CD4-positive, alpha-beta T cell treated with Interleukin-17A for 4 hours (primary cell): ENCODE measurements around the gene DMRTC1.
"Not testable (repeated sequence)": the region's sequence is repeated elsewhere in the genome, so short reads cannot be mapped to it uniquely, and the experiment has no call there.

Experiments
- DNase-seq: peaks from one replicate; pipeline ENCODE4 v3.0.0-alpha.2; 2020; ENCODE audit warnings: mixed read lengths

The DMRTC1 gene

GRCh38 chrX:72943819-72944169, at the start of gene DMRTC1:
Gene DMRTC1 (minus strand): TSS chrX:72943837. CDS start chrX:72875694, 68,143 bp downstream.
- not testable (repeated sequence) for DNase-seq

GRCh38 chrX:72980894-72981469, 37.3 kb upstream of the DMRTC1 start:
- DNase-seq, result not testable (repeated sequence)

GRCh38 chrX:72974885-72975284, 31.2 kb upstream of the DMRTC1 start:
- DNase-seq, result not testable (repeated sequence)

GRCh38 chrX:72971859-72972258, 28.2 kb upstream of the DMRTC1 start:
- DNase-seq, result not testable (repeated sequence)

- DNase-seq, result not testable (repeated sequence)
Measured at GRCh38 chrX:72959971-72960370, 16.3 kb upstream of the DMRTC1 start.

GRCh38 chrX:72943035-72943818, 410 bp downstream of the DMRTC1 start:
- DNase-seq, result not testable (repeated sequence)

- DNase-seq, result not testable (repeated sequence)
Measured at GRCh38 chrX:72942272-72942671, 1.4 kb downstream of the DMRTC1 start.

- not testable (repeated sequence) for DNase-seq
Measured at GRCh38 chrX:72937906-72938305, 5.7 kb downstream of the DMRTC1 start, which contains the start of gene FAM236A. Gene FAM236A (plus strand): TSS chrX:72938206. CDS start chrX:72938263, 57 bp downstream.

GRCh38 chrX:72936882-72937455, 6.7 kb downstream of the DMRTC1 start:
- not testable (repeated sequence) for DNase-seq

- DNase-seq, result not testable (repeated sequence)
Measured at GRCh38 chrX:72936455-72936854, 7.2 kb downstream of the DMRTC1 start.

GRCh38 chrX:72932283-72932682, 11.4 kb downstream of the DMRTC1 start:
- DNase-seq, result not testable (repeated sequence)

- DNase-seq, result not testable (repeated sequence)
Measured at GRCh38 chrX:72916096-72916495, 27.5 kb downstream of the DMRTC1 start.

GRCh38 chrX:72912315-72912714, 31.3 kb downstream of the DMRTC1 start, which contains the start of gene FAM236C:
Gene FAM236C (plus strand): TSS chrX:72912615. CDS start chrX:72912715, 100 bp downstream.
- not testable (repeated sequence) for DNase-seq

- DNase-seq, result not testable (repeated sequence)
Measured at GRCh38 chrX:72889740-72890139, 53.9 kb downstream of the DMRTC1 start.

- DNase-seq, result not testable (repeated sequence)
Measured at GRCh38 chrX:72882898-72883297, 60.7 kb downstream of the DMRTC1 start.

- not testable (repeated sequence) for DNase-seq
Measured at GRCh38 chrX:72837532-72837931, 106.1 kb downstream of the DMRTC1 start.

- not testable (repeated sequence) for DNase-seq
Measured at GRCh38 chrX:72830701-72831100, 112.9 kb downstream of the DMRTC1 start.
